LNCaP clone FGC (cell line): ENCODE results near the gene GNB1L.

Experiments
- DNase-seq: peaks from one replicate; pipeline ENCODE4 v3.0.0-alpha.2; 2011; ENCODE audit warnings: low read depth
- H3K4me3 ChIP-seq: 2 replicates; pipeline ENCODE4 v1.5.1; 2011; ENCODE audit warnings: mild to moderate bottlenecking, low read depth, low read length, control low read depth
- TF ChIP-seq, protein P1 (sequence below): IDR thresholded peaks from 2 replicates; pipeline ENCODE4 v1.5.1; 2012; ENCODE audit warnings: mild to moderate bottlenecking; ENCODE audit not compliant: control insufficient read depth, insufficient read depth; ENCODE audit errors: extremely low read depth

The GNB1L gene

DNA sequence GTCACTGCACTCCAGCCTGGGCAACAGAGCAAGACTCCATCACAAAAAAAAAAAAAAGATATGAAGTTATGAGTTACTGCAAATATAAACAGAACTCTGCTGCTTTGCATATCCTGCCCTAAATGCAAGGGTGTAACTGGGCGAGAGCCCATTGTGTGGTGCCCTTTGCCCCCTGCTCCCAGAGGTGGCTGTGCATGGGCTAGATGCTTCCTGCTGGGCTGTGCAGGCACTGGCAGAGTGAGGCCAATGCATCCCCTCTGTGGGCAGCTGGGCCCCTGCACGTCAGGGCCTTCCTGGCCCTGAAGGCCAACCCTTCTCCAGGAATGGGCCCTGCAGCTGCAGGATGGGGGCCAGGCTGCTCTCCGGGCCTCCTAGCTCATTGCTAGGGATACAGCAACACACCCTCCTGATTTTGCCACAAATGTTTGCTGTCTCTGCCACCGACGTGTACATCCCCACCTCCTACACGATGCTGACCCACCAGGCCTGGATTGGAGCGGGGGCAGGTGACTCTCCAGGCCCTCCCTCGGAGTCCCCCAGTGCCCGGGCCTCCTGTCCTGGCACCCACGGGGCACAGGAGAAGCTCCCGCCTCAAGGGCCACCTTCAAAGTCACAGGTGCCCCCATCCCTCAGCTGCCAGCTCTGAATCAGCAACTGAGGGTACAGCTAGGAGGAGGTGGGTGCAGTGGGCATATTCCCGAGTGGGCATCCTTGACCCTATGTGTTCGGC is 46.2 kb upstream of the GNB1L start:
- H3K4me3 ChIP-seq: no peak overlapping the region
- TF ChIP-seq, protein P1, sequence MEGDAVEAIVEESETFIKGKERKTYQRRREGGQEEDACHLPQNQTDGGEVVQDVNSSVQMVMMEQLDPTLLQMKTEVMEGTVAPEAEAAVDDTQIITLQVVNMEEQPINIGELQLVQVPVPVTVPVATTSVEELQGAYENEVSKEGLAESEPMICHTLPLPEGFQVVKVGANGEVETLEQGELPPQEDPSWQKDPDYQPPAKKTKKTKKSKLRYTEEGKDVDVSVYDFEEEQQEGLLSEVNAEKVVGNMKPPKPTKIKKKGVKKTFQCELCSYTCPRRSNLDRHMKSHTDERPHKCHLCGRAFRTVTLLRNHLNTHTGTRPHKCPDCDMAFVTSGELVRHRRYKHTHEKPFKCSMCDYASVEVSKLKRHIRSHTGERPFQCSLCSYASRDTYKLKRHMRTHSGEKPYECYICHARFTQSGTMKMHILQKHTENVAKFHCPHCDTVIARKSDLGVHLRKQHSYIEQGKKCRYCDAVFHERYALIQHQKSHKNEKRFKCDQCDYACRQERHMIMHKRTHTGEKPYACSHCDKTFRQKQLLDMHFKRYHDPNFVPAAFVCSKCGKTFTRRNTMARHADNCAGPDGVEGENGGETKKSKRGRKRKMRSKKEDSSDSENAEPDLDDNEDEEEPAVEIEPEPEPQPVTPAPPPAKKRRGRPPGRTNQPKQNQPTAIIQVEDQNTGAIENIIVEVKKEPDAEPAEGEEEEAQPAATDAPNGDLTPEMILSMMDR: no peak
- no peak for DNase-seq

GRCh38 chr22:19898831-19899567 is 44.3 kb upstream of the GNB1L start:
- TF ChIP-seq, protein P1: no peak
- no peak for DNase-seq
- H3K4me3 ChIP-seq: no peak overlapping the region

DNA sequence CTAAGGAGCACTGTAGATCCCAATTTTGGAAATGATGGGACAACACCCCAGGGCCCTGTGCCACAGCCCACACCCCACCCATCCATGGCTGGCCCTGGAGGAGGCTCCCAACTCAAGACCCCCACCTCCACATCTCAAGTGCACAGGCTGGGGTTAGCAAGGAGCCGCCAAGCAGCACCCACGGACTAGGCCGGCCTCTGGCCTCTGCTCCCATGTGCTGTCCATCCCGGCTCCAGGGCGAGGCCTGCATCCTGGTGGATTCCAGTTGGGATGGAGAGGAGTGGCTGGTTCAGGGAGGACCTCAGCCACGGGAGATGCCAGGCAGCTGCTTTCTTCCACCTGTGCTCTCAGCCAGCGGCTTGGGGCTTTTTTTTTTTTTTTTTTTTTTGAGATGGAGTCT is 43.5 kb upstream of the GNB1L start:
- H3K4me3 ChIP-seq: no peak overlapping the region
- TF ChIP-seq, protein P1: no peak
- DNase-seq: no peak

GRCh38 chr22:19897726-19898125 is 43.1 kb upstream of the GNB1L start:
- DNase-seq: no peak
- H3K4me3 ChIP-seq: no peak overlapping the region
- TF ChIP-seq, protein P1: no peak

- DNase-seq: no peak
- H3K4me3 ChIP-seq: no peak overlapping the region
- TF ChIP-seq, protein P1: no peak
Measured at GRCh38 chr22:19896665-19897355, 42.1 kb upstream of the GNB1L start.

- DNase-seq: no peak
- TF ChIP-seq, protein P1: no peak
- no peak overlapping the region for H3K4me3 ChIP-seq
Measured at GRCh38 chr22:19895160-19895849, 40.6 kb upstream of the GNB1L start.
